Stimulated activated effector memory CD8-positive, alpha-beta T cell treated with anti-CD3 and anti-CD28 coated beads, Interleukin-12 subunit alpha, Interleukin-12 subunit beta, amount 100 ng/mL, for 72 hours (primary cell): ENCODE data around the gene TOMM40L.

Experiments
- ATAC-seq: fragments of 150-1000 bp; cut with Tn5 transposase; 2 replicates; pipeline ENCODE4 v1.10.0; 2021
- DNase-seq, 2 donors: peaks; one replicate each; pipeline ENCODE4 v3.0.0; 2021 to 2022; ENCODE audit warnings: low spot score in 2 of 2
- H3K27ac Mint-ChIP-seq: one replicate; pipeline ENCODE4 v1.8.0; 2022; ENCODE audit warnings: mild to moderate bottlenecking, mixed read lengths
- H3K36me3 Mint-ChIP-seq: one replicate; pipeline ENCODE4 v1.8.0; 2022; ENCODE audit warnings: mild to moderate bottlenecking, mixed read lengths
- H3K4me1 Mint-ChIP-seq: one replicate; pipeline ENCODE4 v1.8.0; 2022; ENCODE audit warnings: mixed read lengths
- H3K4me3 Mint-ChIP-seq: one replicate; pipeline ENCODE4 v1.8.0; 2022; ENCODE audit warnings: mild to moderate bottlenecking, mixed read lengths
- H3K9me3 Mint-ChIP-seq: one replicate; pipeline ENCODE4 v1.8.0; 2022; ENCODE audit warnings: mixed read lengths

Gene TOMM40L

GRCh38 chr1:161267321-161267720 is 41.5 kb downstream of the TOMM40L start:
- Mint-ChIP-seq H3K4me3 (no peak overlapping the region), H3K27ac (no peak overlapping the region), H3K4me1 (no peaks in the 10 kb centered on the region), H3K36me3 (no peaks in the 10 kb centered on the region), H3K9me3 (no peaks in the 10 kb centered on the region)
- ATAC-seq: no peak
- DNase-seq: no peak

- Mint-ChIP-seq H3K4me1 (no peaks in the 10 kb centered on the region), H3K9me3 (no peaks in the 10 kb centered on the region), H3K36me3 (no peaks in the 10 kb centered on the region), H3K4me3 (no peak overlapping the region), H3K27ac (no peak overlapping the region)
- no peak for ATAC-seq
- no peak for DNase-seq
These were observed 47.5 kb downstream of the TOMM40L start for GRCh38 chr1:161273402-161273801.

GRCh38 chr1:161274874-161275273 is 49.0 kb downstream of the TOMM40L start:
- H3K27ac Mint-ChIP-seq: no peak overlapping the region
- ATAC-seq: no peak
- no peaks in the 10 kb centered on the region for H3K4me1 Mint-ChIP-seq
- H3K4me3 Mint-ChIP-seq: no peak overlapping the region
- no peaks in the 10 kb centered on the region for H3K36me3 Mint-ChIP-seq
- no peak for DNase-seq
- H3K9me3 Mint-ChIP-seq: no peaks in the 10 kb centered on the region
